ENCODE data around the gene LRRC37A3.
"Not testable (repeated sequence)": the region's sequence is repeated elsewhere in the genome, so short reads cannot be mapped to it uniquely, and the experiment has no call there.

The LRRC37A3 gene

GRCh38 chr17:64926430-64926829 lies 7.2 kb upstream of the LRRC37A3 start:
- not testable (repeated sequence) for DNase-seq (ENCODE audit: low spot score)

- DNase-seq (ENCODE audit: low spot score): not testable (repeated sequence)
Observed at GRCh38 chr17:64925244-64925643, 6.0 kb upstream of the LRRC37A3 start.

- DNase-seq (ENCODE audit: low spot score): not testable (repeated sequence)
Observed at GRCh38 chr17:64923051-64923568, 3.8 kb upstream of the LRRC37A3 start.

GRCh38 chr17:64920419-64921172 lies 1.3 kb upstream of the LRRC37A3 start:
- DNase-seq (ENCODE audit: low spot score): no peak

GRCh38 chr17:64920026-64920418 lies 744 bp upstream of the LRRC37A3 start:
- no peak for DNase-seq (ENCODE audit: low spot score)

- not testable (repeated sequence) for DNase-seq (ENCODE audit: low spot score)
Observed at GRCh38 chr17:64918842-64919288, 413 bp downstream of the LRRC37A3 start.

- DNase-seq (ENCODE audit: low spot score): not testable (repeated sequence)
Observed at GRCh38 chr17:64917540-64917939, 1.7 kb downstream of the LRRC37A3 start.

- not testable (repeated sequence) for DNase-seq (ENCODE audit: low spot score)
Observed at GRCh38 chr17:64915244-64915643, 4.0 kb downstream of the LRRC37A3 start.

GRCh38 chr17:64910191-64910514 lies 9.1 kb downstream of the LRRC37A3 start:
- not testable (repeated sequence) for DNase-seq (ENCODE audit: low spot score)

- not testable (repeated sequence) for DNase-seq (ENCODE audit: low spot score)
Observed at GRCh38 chr17:64909511-64910190, 9.6 kb downstream of the LRRC37A3 start.

GRCh38 chr17:64904069-64904468 lies 15.2 kb downstream of the LRRC37A3 start:
- peak; percentile 38 for DNase-seq (ENCODE audit: low spot score)

- DNase-seq (ENCODE audit: low spot score): peak; percentile 58
Observed at GRCh38 chr17:64897136-64897535, 22.1 kb downstream of the LRRC37A3 start.

- DNase-seq (ENCODE audit: low spot score): not testable (repeated sequence)
Observed at GRCh38 chr17:64874210-64874609, 45.1 kb downstream of the LRRC37A3 start.

- DNase-seq (ENCODE audit: low spot score): not testable (repeated sequence)
Observed at GRCh38 chr17:64847504-64848466, 71.5 kb downstream of the LRRC37A3 start.

GRCh38 chr17:64846892-64847291 lies 72.4 kb downstream of the LRRC37A3 start:
- DNase-seq (ENCODE audit: low spot score): not testable (repeated sequence)

- not testable (repeated sequence) for DNase-seq (ENCODE audit: low spot score)
Observed at GRCh38 chr17:64843918-64844317, 75.4 kb downstream of the LRRC37A3 start.

- not testable (repeated sequence) for DNase-seq (ENCODE audit: low spot score)
Observed at GRCh38 chr17:64842900-64843299, 76.4 kb downstream of the LRRC37A3 start.

GRCh38 chr17:64840960-64841359 lies 78.3 kb downstream of the LRRC37A3 start:
- DNase-seq (ENCODE audit: low spot score): not testable (repeated sequence)

GRCh38 chr17:64838513-64838912 lies 80.8 kb downstream of the LRRC37A3 start:
- DNase-seq (ENCODE audit: low spot score): not testable (repeated sequence)

- DNase-seq (ENCODE audit: low spot score): peak; percentile 89
Observed at GRCh38 chr17:64837018-64837761, 82.1 kb downstream of the LRRC37A3 start.

GRCh38 chr17:64836623-64837017 lies 82.7 kb downstream of the LRRC37A3 start:
- DNase-seq (ENCODE audit: low spot score): not testable (repeated sequence)

Measured in left forelimb (tissue), 1 donor.